ENCODE results near the gene P2RX3. TPM values are rescaled to one million over a fixed set of nuclear protein-coding genes. Genes with fewer than 3 reads are reported as not detected.

Gene P2RX3
- total and polyA plus RNA-seq, 10 donors, result not detected

DNA sequence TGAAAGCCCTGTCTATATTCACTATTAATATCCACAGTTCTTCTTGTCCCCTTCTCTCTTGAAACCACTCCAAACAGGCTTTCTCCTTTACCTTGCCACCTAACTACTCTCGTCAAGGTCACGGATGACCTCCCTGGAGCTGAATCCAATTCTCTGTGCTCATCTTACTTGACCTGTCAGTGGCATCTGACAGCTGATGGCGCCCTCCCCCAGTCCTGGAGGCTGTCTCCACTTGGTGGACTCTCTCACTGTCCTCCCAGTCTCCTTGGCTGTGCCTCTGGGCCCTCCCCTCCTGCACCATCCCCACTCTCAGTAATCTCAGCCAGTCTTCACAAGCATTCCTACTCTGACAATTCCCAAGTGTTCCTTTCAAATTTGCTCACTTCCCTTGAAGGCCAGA lies 22.1 kb upstream of the P2RX3 start:
- Histone ChIP-seq H3K4me3 (no peak overlapping the region), H3K27me3 (replicated peaks in 1 of 7) (peaks cover 0 to 11% (median 0%) of the 10 kb centered on the region in 7 donors), H3K9me3 (no peaks in the 10 kb centered on the region), H3K36me3 (peaks cover 0 to 82% (median 29%) of the 10 kb centered on the region in 6 donors), H3K4me1 (peaks cover 22 to 93% (median 47%) of the 10 kb centered on the region in 6 donors), H3K27ac (peak overlapping the region in 6 of 8 donors; percentile 2 to 64 (median 49))
- intact Hi-C loops (cut with DNase I; ENCODE audit: low total_unique reads), result no loop called here
- DNase-seq, result peak; percentile 54
- WGBS, 5 donors, result 67 to 79% (median 73%) methylated on average over 3 of the region's 3 CpGs
- TF ChIP-seq POLR2AphosphoS5 (IDR thresholded peaks at IDR 0.05), result no peak
- TF ChIP-seq, protein P1, sequence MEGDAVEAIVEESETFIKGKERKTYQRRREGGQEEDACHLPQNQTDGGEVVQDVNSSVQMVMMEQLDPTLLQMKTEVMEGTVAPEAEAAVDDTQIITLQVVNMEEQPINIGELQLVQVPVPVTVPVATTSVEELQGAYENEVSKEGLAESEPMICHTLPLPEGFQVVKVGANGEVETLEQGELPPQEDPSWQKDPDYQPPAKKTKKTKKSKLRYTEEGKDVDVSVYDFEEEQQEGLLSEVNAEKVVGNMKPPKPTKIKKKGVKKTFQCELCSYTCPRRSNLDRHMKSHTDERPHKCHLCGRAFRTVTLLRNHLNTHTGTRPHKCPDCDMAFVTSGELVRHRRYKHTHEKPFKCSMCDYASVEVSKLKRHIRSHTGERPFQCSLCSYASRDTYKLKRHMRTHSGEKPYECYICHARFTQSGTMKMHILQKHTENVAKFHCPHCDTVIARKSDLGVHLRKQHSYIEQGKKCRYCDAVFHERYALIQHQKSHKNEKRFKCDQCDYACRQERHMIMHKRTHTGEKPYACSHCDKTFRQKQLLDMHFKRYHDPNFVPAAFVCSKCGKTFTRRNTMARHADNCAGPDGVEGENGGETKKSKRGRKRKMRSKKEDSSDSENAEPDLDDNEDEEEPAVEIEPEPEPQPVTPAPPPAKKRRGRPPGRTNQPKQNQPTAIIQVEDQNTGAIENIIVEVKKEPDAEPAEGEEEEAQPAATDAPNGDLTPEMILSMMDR (IDR thresholded peaks at IDR 0.05 in 8 of 11, conservative IDR thresholded peaks at IDR 0.05 in 3 of 11), result no peak

DNA sequence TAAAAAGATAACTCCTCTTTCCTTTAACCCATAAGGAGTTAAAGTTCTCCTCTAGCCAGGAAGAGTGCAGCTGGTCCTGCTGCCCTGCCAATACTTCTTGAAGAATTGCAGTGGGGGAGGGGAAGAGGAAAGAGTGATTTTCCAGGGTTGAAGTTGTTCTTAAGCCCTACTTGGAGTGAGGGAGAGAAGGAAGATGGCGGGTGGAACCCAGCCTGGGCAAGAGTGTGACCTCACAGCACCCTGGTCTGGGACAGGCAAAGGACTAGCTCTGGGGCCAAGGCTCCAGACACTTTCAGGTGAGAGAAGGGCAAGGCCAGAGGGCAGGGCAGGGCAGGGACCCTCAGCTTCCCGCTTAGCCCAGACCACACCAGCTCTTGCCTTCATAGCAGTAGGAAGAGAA lies 20.0 kb upstream of the P2RX3 start:
- Histone ChIP-seq H3K36me3 (peaks cover 0 to 71% (median 22%) of the 10 kb centered on the region in 6 donors), H3K9me3 (no peaks in the 10 kb centered on the region), H3K4me1 (peaks cover 11 to 93% (median 42%) of the 10 kb centered on the region in 6 donors), H3K4me3 (no peak overlapping the region), H3K27me3 (replicated peaks in 1 of 7) (no peaks in the 10 kb centered on the region), H3K27ac (peak overlapping the region in 3 of 8 donors; percentile 21 to 64 (median 63))
- TF ChIP-seq, protein P1 (IDR thresholded peaks at IDR 0.05 in 8 of 11, conservative IDR thresholded peaks at IDR 0.05 in 3 of 11), result no peak
- TF ChIP-seq POLR2A (IDR thresholded peaks at IDR 0.05), result no peak
- WGBS, 5 donors, result 56 to 87% (median 77%) methylated on average over 2 of the region's 2 CpGs
- intact Hi-C loops (cut with DNase I; ENCODE audit: low total_unique reads), result no loop called here
- DNase-seq, result no peak

- Histone ChIP-seq H3K9me3 (no peaks in the 10 kb centered on the region), H3K4me3 (no peak overlapping the region), H3K27ac (peak overlapping the region in 1 of 8 donors; percentile 94), H3K4me1 (peaks cover 9 to 91% (median 49%) of the 10 kb centered on the region in 6 donors), H3K27me3 (replicated peaks in 1 of 7) (no peaks in the 10 kb centered on the region), H3K36me3 (peaks cover 0 to 51% (median 4%) of the 10 kb centered on the region in 6 donors)
- no peak for DNase-seq
- intact Hi-C loops (cut with DNase I; ENCODE audit: low total_unique reads), result no loop called here
- TF ChIP-seq POLR2A (IDR thresholded peaks at IDR 0.05) (no peak), POLR2AphosphoS5 (IDR thresholded peaks at IDR 0.05) (peak in 1 of 3 donors; percentile 26)
- TF ChIP-seq, protein P1 (IDR thresholded peaks at IDR 0.05 in 8 of 11, conservative IDR thresholded peaks at IDR 0.05 in 3 of 11), result no peak
- WGBS, 5 donors, result 86 to 96% (median 93%) methylated on average over 11 to 22 of the region's 22 CpGs
These were observed 18.0 kb upstream of the P2RX3 start for GRCh38 chr11:57320067-57320718.

DNA sequence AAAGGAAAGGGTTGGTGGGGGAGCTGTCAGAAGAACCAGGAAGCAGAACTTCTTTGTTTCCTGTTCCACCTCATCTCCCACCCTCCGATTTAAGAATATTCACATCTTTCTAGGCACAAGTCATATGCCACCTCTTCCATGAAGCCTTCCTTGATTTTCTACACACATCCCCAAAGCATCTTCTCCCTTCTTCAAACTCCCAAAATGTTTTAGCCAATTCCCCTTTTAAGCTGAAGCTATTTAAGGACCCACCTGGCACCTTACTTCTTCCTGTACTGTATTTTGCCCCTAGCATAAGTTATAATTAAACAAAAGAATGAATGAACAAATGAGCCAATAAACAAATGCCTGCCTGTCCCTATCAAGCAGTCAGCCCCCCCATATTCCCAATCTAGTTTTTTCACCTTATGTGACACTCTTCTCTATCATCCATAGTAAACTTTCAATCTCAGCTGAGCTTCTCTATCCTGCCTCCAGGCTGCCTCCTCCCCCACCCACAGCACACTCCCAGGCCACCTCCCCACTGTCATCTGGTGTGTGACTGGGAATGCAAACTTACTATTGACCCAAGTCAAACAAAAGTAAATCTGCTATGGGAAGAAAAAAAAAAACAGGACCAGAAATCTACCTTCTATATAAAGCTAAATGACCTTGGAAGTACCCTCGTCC lies 17.3 kb upstream of the P2RX3 start:
- whole genome bisulfite sequencing, 5 donors, result 76 to 83% (median 80%) methylated on average over 2 of the region's 2 CpGs
- DNase-seq, result no peak
- Histone ChIP-seq H3K4me3 (peak overlapping the region in 2 of 8 donors; percentile 10 to 26), H3K4me1 (peaks cover 14 to 91% (median 49%) of the 10 kb centered on the region in 6 donors), H3K27ac (peak overlapping the region in 4 of 8 donors; percentile 92 to 96 (median 94)), H3K27me3 (replicated peaks in 1 of 7) (no peaks in the 10 kb centered on the region), H3K9me3 (no peaks in the 10 kb centered on the region), H3K36me3 (peaks cover 0 to 44% (median 4%) of the 10 kb centered on the region in 6 donors)
- TF ChIP-seq POLR2A (IDR thresholded peaks at IDR 0.05) (no peak), POLR2AphosphoS5 (IDR thresholded peaks at IDR 0.05) (no peak)
- TF ChIP-seq, protein P1 (IDR thresholded peaks at IDR 0.05 in 8 of 11, conservative IDR thresholded peaks at IDR 0.05 in 3 of 11), result no peak
- intact Hi-C loops (cut with DNase I; ENCODE audit: low total_unique reads), result no loop called here

Measured in spleen (tissue), 11 donors.